ENCODE data around the gene PLA2G2A. TPM values are rescaled to one million over a fixed set of nuclear protein-coding genes. Genes with fewer than 3 reads are reported as not detected.

PLA2G2A gene
- total RNA-seq, 1 experiment from 2014 or later = not detected

DNA sequence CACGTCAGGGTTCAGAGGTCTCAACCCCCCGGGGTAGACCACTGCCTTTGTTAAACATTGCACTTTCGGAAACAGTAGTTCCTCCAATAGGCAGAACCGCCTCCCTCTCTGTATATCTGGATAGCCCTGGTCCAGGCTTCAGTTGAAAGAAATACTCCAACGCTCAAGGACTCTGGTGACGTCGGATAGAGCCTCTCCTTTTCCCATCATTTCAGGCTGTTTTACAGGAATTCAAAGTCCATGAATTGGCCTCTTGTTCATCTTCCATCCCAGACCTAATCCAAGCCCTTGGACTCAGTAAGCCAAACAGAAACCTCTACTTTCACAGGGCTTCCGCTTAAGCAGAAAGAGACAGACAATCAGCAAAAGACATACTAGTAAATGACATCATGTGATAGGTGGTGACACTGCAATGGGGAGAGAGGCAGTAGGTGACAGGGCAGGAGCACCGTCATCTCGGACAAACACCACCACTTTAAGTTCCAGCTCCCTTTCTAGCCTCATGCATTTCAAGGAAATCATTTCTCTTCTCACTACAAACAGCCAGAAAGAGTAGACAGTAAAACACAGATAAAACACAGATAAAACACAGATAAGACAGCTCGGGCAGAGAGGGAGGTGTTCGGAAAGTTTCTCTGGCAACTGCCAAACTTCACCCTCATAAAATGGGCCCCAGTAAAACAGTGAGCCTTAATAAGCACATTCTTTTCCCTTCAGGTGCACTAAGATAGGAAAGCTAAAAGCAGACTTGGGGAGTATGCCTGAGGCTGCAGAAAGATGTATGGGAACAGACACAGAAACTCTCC is 2.3 kb upstream of the PLA2G2A start:
- Histone ChIP-seq H3K4me3 (no peak overlapping the region), H3K27ac (no peak overlapping the region), H3K27me3 (replicated peaks) (peaks cover 23% of the 10 kb centered on the region), H3K4me1 (replicated peaks) (no peaks in the 10 kb centered on the region), H3K9me3 (replicated peaks) (no peaks in the 10 kb centered on the region), H3K36me3 (no peaks in the 10 kb centered on the region)
- DNase-seq (ENCODE audit: low read depth in 1 of 2, low spot score in 2 of 2) = peak in 1 of 2 experiments; percentile 32

DNA sequence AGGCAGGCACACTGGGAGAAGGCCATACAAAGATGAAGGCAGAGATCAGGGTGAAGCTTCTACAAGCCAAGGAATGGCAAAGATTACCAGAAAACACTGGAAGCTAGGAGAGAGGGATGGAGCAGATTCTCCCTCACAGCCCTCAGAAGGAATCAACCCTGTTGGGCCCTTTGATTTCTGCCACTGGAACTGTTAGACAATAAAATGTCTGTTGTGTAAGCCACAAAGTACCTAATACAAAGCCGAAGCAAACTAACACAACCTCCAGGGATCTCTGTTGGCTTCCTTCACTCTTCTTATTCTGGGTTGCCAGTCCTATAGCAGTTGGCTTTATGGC is 1.7 kb upstream of the PLA2G2A start:
- Histone ChIP-seq H3K4me1 (replicated peaks) (no peaks in the 10 kb centered on the region), H3K4me3 (no peak overlapping the region), H3K27ac (no peak overlapping the region), H3K36me3 (no peaks in the 10 kb centered on the region), H3K9me3 (replicated peaks) (no peaks in the 10 kb centered on the region), H3K27me3 (replicated peaks) (peaks cover 23% of the 10 kb centered on the region)
- DNase-seq (ENCODE audit: low read depth in 1 of 2, low spot score in 2 of 2) = no peak

DNA sequence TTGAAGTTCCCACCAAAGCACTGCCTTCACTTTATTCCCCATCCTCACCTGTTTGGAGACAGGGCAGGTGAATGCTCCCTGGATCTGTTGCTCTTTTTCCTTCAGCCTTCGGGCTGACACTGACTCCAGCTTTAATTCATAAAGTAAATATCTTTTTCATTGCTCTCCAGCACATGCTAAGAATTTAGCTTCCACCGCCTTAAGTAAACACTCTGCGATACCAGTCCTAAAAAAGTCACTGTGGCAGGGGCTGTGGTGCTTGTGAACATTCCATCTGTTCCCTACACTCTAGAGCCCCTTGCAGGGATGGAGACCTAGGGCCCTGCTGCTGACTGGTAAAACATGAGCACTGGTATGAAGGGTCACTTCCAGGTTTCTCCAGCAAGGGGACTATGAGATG is 896 bp upstream of the PLA2G2A start:
- Histone ChIP-seq H3K27me3 (replicated peaks) (peaks cover 23% of the 10 kb centered on the region), H3K4me3 (no peak overlapping the region), H3K9me3 (replicated peaks) (no peaks in the 10 kb centered on the region), H3K36me3 (no peaks in the 10 kb centered on the region), H3K4me1 (replicated peaks) (no peaks in the 10 kb centered on the region), H3K27ac (no peak overlapping the region)
- DNase-seq (ENCODE audit: low read depth in 1 of 2, low spot score in 2 of 2) = no peak

DNA sequence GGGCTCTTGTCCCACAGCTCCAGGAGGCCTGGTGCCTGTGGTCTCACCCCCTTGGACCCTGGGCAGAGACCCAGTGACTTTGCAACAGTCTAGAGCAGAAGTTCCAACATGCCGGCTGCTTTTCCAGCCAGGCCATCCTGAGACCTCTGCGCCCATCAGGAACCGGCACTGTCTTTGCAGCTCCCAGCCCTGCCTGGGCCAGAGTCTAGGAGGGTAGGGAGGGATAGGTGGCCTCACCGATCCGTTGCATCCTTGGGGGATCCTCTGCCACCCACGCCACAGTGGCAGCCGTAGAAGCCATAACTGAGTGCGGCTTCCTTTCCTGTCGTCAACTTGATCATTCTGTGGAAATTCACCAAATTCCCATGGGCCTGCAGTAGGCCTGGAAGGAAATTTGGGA is 1.3 kb downstream of the PLA2G2A start:
- DNase-seq (ENCODE audit: low read depth in 1 of 2, low spot score in 2 of 2) = peak in 1 of 2 experiments; percentile 30
- no peaks in the 10 kb centered on the region for H3K4me1 ChIP-seq (replicated peaks)
- H3K36me3 ChIP-seq = no peaks in the 10 kb centered on the region
- H3K9me3 ChIP-seq (replicated peaks) = no peaks in the 10 kb centered on the region
- no peak overlapping the region for H3K4me3 ChIP-seq
- H3K27ac ChIP-seq = no peak overlapping the region
- H3K27me3 ChIP-seq (replicated peaks) = peaks cover 33% of the 10 kb centered on the region

DNA sequence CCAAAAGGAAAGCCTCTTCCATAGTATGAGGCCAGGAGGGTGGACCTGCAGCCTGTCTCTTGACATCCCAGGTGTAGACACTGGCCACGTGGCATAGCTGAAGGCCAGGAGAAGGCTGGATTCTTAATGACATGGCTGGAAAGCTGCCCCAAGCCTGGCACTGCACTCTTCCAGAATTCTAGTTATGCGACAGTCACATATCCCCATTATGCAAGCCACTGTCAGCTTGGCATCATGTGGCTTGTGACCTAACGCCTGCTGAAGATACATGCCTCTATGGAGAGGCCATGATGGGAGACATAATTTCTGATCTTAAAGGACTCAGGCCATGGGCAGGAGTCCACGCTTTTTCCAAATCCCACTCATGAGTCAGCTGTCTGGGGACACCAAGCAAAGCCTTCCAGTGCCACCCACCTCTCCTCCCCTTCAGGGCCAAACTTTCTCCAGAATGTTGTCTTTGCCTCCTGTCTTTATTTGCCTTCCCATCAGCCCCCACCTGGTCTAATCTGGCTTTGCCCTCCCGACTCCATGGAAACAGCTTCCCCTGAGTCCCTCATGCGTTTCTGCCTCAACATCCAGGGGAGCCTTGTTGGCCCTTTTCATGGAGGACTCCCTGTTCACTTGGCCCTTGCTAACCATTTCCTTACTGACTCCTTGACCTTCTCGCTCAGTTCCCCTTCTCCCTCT is 3.0 kb downstream of the PLA2G2A start:
- H3K27ac ChIP-seq = no peak overlapping the region
- H3K9me3 ChIP-seq (replicated peaks) = no peaks in the 10 kb centered on the region
- peaks cover 32% of the 10 kb centered on the region for H3K27me3 ChIP-seq (replicated peaks)
- DNase-seq (ENCODE audit: low read depth in 1 of 2, low spot score in 2 of 2) = no peak
- no peaks in the 10 kb centered on the region for H3K4me1 ChIP-seq (replicated peaks)
- no peaks in the 10 kb centered on the region for H3K36me3 ChIP-seq
- no peak overlapping the region for H3K4me3 ChIP-seq

DNA sequence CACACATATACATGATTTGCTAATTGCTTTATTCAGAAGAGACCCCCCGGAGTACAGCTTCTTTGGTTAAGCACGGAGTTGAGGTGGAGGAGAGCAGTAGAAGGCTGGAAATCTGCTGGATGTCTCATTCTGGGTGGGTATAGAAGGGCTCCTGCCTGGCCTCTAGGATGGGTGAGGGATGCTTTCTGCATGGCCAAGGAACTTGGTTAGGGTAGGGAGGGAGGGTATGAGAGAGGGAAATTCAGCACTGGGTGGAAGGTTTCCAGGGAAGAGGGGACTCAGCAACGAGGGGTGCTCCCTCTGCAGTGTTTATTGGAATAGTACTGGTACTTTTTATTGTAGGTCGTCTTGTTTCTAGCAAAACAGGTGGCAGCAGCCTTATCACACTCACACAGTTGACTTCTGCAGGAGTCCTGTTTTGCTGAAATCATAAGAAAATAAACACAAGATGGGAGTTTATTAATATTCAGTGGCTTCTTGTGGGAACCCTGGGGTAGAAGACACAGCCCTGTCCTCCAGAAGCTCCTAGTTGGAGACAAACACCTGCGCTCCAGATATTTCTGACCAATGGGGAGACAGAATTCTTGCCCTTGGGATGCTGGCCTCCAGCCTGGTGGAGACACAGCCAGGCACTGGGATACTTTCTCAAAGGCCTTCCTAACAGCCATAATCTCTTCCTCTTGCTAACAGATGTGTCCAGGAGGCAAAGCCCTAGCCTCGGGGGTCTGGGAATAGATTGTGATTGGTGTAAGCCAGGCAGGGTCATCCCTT is 3.8 kb downstream of the PLA2G2A start:
- peaks cover 29% of the 10 kb centered on the region for H3K27me3 ChIP-seq (replicated peaks)
- no peaks in the 10 kb centered on the region for H3K9me3 ChIP-seq (replicated peaks)
- no peak overlapping the region for H3K27ac ChIP-seq
- H3K4me3 ChIP-seq = no peak overlapping the region
- H3K36me3 ChIP-seq = no peaks in the 10 kb centered on the region
- H3K4me1 ChIP-seq (replicated peaks) = no peaks in the 10 kb centered on the region
- no peak for DNase-seq (ENCODE audit: low read depth in 1 of 2, low spot score in 2 of 2)

DNA sequence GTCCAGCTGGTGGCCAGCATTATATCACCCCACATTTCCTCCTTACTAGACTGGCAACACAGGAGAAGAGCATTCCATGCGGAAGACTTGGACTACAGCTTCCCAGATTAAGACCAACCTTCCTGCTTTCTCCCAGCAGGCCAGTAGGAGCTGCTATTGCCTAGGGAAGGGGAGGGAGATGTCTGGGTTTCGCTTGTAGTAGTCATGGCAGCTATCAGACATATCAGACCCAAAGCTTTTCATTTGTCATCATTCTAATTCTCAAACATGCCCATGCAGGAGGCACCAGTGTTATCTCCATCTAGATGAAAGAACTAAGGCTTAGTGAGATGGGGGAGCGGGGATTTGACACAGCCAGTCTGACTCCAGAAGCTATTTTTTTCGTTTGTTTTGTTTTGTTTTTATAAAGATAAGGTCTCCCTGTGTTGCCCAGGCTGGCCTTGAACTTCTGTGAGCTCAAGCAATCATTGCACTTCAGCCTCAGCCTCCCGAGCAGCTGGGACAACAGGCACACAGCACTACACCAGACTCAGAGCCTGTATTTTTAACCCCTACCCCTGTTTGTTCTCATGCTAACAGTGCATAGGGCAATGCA is 4.5 kb downstream of the PLA2G2A start:
- no peaks in the 10 kb centered on the region for H3K36me3 ChIP-seq
- no peaks in the 10 kb centered on the region for H3K9me3 ChIP-seq (replicated peaks)
- no peak overlapping the region for H3K27ac ChIP-seq
- H3K4me1 ChIP-seq (replicated peaks) = no peaks in the 10 kb centered on the region
- peaks cover 23% of the 10 kb centered on the region for H3K27me3 ChIP-seq (replicated peaks)
- no peak overlapping the region for H3K4me3 ChIP-seq
- peak; percentile 14 to 43 for DNase-seq (ENCODE audit: low read depth in 1 of 2, low spot score in 2 of 2)

DNA sequence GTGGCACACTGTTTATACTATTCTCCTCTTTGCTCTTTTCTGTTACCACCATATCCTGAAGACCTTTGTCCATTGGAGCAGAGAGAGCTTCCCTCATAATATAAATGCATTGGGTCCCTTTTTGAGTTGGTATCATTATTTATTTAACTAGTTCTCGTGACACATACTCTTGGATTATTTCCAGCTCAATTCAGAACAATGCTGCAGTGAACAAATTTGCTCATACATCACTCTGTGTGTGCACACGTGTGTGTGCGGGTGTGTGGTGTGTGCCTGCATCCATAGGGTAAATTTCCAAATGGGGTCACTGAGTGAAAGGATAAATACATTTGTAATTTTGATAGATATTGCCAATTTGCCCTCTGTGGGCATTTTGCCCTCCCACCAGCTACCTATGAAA is 5.8 kb downstream of the PLA2G2A start:
- DNase-seq (ENCODE audit: low read depth in 1 of 2, low spot score in 2 of 2) = no peak

DNA sequence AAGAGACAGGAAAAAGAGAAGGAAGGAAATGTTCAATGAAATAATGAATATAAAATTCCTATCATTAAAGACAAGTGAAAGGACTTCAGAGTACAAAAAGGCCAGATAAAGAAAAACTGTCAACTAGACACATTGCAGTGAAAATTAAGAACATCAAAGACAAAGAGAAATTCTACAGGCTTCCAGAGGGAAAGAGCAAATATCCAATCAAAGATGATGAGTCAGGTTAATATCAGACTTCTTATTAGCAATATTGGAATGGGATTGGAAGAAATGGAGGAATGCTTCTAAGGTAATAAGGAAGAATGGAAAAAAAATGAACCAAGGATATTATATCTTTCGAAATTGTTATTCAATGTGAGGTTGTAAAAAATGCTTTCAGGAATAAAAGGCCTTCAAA is 7.8 kb downstream of the PLA2G2A start:
- Histone ChIP-seq H3K9me3 (replicated peaks) (no peaks in the 10 kb centered on the region), H3K4me1 (replicated peaks) (no peaks in the 10 kb centered on the region), H3K27me3 (replicated peaks) (peaks cover 16% of the 10 kb centered on the region), H3K36me3 (no peaks in the 10 kb centered on the region), H3K27ac (no peak overlapping the region), H3K4me3 (no peak overlapping the region)
- no peak for DNase-seq (ENCODE audit: low read depth in 1 of 2, low spot score in 2 of 2)

More for the DNA sequence above, 5.8 kb downstream of the PLA2G2A start:
- Histone ChIP-seq H3K4me1 (replicated peaks) (no peaks in the 10 kb centered on the region), H3K9me3 (replicated peaks) (no peaks in the 10 kb centered on the region), H3K27ac (no peak overlapping the region), H3K4me3 (no peak overlapping the region), H3K36me3 (no peaks in the 10 kb centered on the region), H3K27me3 (replicated peaks) (peaks cover 23% of the 10 kb centered on the region)

DNA sequence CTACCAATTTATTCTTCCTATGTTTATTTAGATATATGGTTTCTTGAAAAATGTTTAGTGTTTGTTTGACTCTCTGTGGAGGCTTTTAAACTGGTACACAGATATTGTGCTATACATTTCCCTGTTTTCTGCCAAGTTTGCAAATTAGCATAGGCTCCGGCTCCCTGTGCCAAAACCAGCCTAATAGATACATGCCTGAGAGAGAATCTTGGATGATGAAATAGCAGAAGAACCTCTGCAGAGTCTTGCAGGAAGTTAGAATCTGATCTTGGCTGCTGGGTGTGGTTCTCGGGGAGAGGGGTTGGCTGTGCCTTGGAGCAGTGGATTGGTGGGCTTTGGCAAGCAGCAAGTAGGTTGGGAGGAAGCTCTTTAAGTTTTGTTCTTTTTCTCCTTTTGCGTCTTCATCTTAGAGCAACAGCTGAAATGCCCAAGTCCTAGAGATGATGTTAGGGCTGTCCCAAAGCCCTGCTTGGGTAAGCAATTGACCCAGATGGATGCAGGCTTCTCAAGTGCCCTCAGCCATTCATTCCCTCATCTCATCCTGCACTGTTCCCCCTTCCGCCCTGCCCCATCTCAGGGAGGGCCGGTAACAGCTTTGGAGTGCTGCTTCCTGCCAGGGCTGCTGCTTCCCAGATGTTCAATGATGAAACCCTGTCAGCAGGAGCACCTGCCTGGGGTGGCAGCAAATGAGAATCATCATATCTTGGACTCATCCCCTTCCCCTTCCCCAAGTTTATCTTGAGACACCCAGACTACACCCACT is 9.3 kb downstream of the PLA2G2A start:
- no peaks in the 10 kb centered on the region for H3K4me1 ChIP-seq (replicated peaks)
- no peak overlapping the region for H3K4me3 ChIP-seq
- DNase-seq (ENCODE audit: low read depth in 1 of 2, low spot score in 2 of 2) = no peak
- no peaks in the 10 kb centered on the region for H3K36me3 ChIP-seq
- H3K27me3 ChIP-seq (replicated peaks) = peaks cover 20% of the 10 kb centered on the region
- H3K27ac ChIP-seq = no peak overlapping the region
- no peaks in the 10 kb centered on the region for H3K9me3 ChIP-seq (replicated peaks)

DNA sequence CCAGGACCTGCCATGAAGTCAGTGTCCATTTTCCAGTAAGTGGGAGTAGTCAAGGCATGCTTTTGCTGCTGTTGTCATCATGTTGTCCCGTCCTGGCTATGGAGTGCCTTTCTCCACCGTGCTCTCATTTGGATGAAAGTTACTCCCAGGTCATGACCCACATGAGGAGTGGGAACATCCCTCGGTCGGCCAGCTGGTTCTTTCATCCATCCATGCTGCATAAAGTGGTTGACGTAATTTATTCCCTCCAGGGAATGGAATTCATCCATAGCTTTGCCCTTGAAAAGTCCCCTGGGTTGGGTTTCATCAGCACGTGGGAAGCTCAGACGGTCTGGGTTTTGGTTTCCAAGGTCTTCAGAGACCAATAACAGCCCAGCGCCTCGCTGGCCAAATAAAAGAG is 11.6 kb downstream of the PLA2G2A start:
- H3K36me3 ChIP-seq = no peaks in the 10 kb centered on the region
- no peak for DNase-seq (ENCODE audit: low read depth in 1 of 2, low spot score in 2 of 2)
- no peak overlapping the region for H3K4me3 ChIP-seq
- H3K4me1 ChIP-seq (replicated peaks) = no peaks in the 10 kb centered on the region
- H3K27me3 ChIP-seq (replicated peaks) = peaks cover 13% of the 10 kb centered on the region
- no peaks in the 10 kb centered on the region for H3K9me3 ChIP-seq (replicated peaks)
- no peak overlapping the region for H3K27ac ChIP-seq

DNA sequence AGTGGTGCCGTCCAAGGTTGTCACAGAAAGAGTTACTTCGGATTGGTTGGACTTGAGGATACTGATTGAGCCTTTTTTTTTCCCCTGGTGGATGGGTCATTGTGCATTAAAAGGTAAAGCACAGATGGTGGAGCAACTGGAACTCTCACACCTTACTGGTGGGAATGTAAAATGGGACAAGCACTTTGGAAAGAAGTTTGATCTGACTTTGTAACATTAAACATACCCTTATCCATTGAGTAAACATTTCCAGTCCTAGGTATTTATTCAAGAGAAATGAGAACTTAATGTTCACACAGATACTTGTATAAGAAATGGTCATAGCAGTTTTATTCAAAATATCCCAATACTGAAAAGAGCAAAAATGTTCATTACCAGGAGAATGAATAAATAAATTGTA is 14.9 kb downstream of the PLA2G2A start:
- H3K27ac ChIP-seq = no peak overlapping the region
- H3K36me3 ChIP-seq = no peaks in the 10 kb centered on the region
- H3K4me3 ChIP-seq = no peak overlapping the region
- H3K4me1 ChIP-seq (replicated peaks) = no peaks in the 10 kb centered on the region
- peaks cover 13% of the 10 kb centered on the region for H3K27me3 ChIP-seq (replicated peaks)
- H3K9me3 ChIP-seq (replicated peaks) = no peaks in the 10 kb centered on the region
- DNase-seq (ENCODE audit: low read depth in 1 of 2, low spot score in 2 of 2) = no peak

DNA sequence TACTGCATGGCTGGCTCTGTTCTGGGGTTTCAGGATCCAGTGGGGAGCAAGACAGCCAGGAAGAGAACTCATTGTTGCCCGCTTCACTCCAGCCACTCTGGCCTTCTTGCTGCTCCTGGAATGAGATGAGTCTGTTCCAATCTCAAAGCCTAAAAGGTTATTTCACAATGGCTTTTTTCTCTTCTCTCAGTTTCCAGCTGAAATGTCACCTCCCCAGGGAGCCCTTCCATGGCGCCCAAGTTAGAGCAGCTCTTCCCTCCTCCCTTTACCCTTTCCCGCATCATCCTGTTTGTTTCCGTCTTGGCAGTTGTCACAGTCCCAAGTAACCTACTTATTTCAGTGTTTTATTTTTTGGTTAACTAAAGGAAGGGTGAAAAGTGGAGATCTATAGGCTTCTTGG is 15.8 kb downstream of the PLA2G2A start:
- H3K9me3 ChIP-seq (replicated peaks) = no peaks in the 10 kb centered on the region
- no peaks in the 10 kb centered on the region for H3K36me3 ChIP-seq
- H3K4me1 ChIP-seq (replicated peaks) = no peaks in the 10 kb centered on the region
- no peak overlapping the region for H3K27ac ChIP-seq
- no peak overlapping the region for H3K4me3 ChIP-seq
- peaks cover 13% of the 10 kb centered on the region for H3K27me3 ChIP-seq (replicated peaks)
- DNase-seq (ENCODE audit: low read depth in 1 of 2, low spot score in 2 of 2) = no peak

Data from SJSA1 (cell line).